ENCODE results near the gene LYPD8.

Gene LYPD8

GRCh38 chr1:248783367-248783766, 27.8 kb upstream of the LYPD8 start:
- no peak for DNase-seq
- TF ChIP-seq GATA1 (IDR thresholded peaks at IDR 0.05; ENCODE audit: low read depth, low read length) (no peak), POLR2A (IDR thresholded peaks at IDR 0.05; ENCODE audit: low read length) (no peak)

- TF ChIP-seq POLR2A (IDR thresholded peaks at IDR 0.05; ENCODE audit: low read length) (no peak), GATA1 (IDR thresholded peaks at IDR 0.05; ENCODE audit: low read depth, low read length) (no peak)
- no peak for DNase-seq
Measured at GRCh38 chr1:248782416-248783141, 27.0 kb upstream of the LYPD8 start.

- peak in 1 of 2 experiments; percentile 60 for DNase-seq
- TF ChIP-seq GATA1 (IDR thresholded peaks at IDR 0.05; ENCODE audit: low read depth, low read length): no peak
- no peak for TF ChIP-seq POLR2A (IDR thresholded peaks at IDR 0.05; ENCODE audit: low read length)
Measured at GRCh38 chr1:248779350-248779749, 23.8 kb upstream of the LYPD8 start.

GRCh38 chr1:248778906-248779305, 23.3 kb upstream of the LYPD8 start:
- TF ChIP-seq GATA1 (IDR thresholded peaks at IDR 0.05; ENCODE audit: low read depth, low read length): no peak
- TF ChIP-seq POLR2A (IDR thresholded peaks at IDR 0.05; ENCODE audit: low read length): no peak
- DNase-seq: no peak

- TF ChIP-seq POLR2A (IDR thresholded peaks at IDR 0.05; ENCODE audit: low read length): no peak
- TF ChIP-seq GATA1 (IDR thresholded peaks at IDR 0.05; ENCODE audit: low read depth, low read length): no peak
- no peak for DNase-seq
Measured at GRCh38 chr1:248776991-248777390, 21.4 kb upstream of the LYPD8 start.

- no peak for DNase-seq
- TF ChIP-seq GATA1 (IDR thresholded peaks at IDR 0.05; ENCODE audit: low read depth, low read length) (no peak), POLR2A (IDR thresholded peaks at IDR 0.05; ENCODE audit: low read length) (no peak)
Measured at GRCh38 chr1:248775441-248775840, 19.9 kb upstream of the LYPD8 start.

GRCh38 chr1:248759644-248760043, 4.1 kb upstream of the LYPD8 start:
- no peak for TF ChIP-seq POLR2A (IDR thresholded peaks at IDR 0.05; ENCODE audit: low read length)
- TF ChIP-seq GATA1 (IDR thresholded peaks at IDR 0.05; ENCODE audit: low read depth, low read length): no peak

GRCh38 chr1:248758352-248758751, 2.8 kb upstream of the LYPD8 start:
- no peak for DNase-seq
- no peak for TF ChIP-seq POLR2A (IDR thresholded peaks at IDR 0.05; ENCODE audit: low read length)
- TF ChIP-seq GATA1 (IDR thresholded peaks at IDR 0.05; ENCODE audit: low read depth, low read length): no peak

More at GRCh38 chr1:248759644-248760043, 4.1 kb upstream of the LYPD8 start:
- DNase-seq: no peak

- no peak for DNase-seq
- no peak for TF ChIP-seq POLR2A (IDR thresholded peaks at IDR 0.05; ENCODE audit: low read length)
- TF ChIP-seq GATA1 (IDR thresholded peaks at IDR 0.05; ENCODE audit: low read depth, low read length): no peak
Measured at GRCh38 chr1:248757784-248758195, 2.2 kb upstream of the LYPD8 start.

GRCh38 chr1:248756636-248757035, 1.1 kb upstream of the LYPD8 start:
- no peak for TF ChIP-seq POLR2A (IDR thresholded peaks at IDR 0.05; ENCODE audit: low read length)
- TF ChIP-seq GATA1 (IDR thresholded peaks at IDR 0.05; ENCODE audit: low read depth, low read length): no peak
- DNase-seq: no peak

- DNase-seq: no peak
- no peak for TF ChIP-seq GATA1 (IDR thresholded peaks at IDR 0.05; ENCODE audit: low read depth, low read length)
- no peak for TF ChIP-seq POLR2A (IDR thresholded peaks at IDR 0.05; ENCODE audit: low read length)
Measured at GRCh38 chr1:248756151-248756550, 592 bp upstream of the LYPD8 start.

GRCh38 chr1:248753708-248754280, 1.8 kb downstream of the LYPD8 start:
- peak; percentile 30 to 51 for DNase-seq
- TF ChIP-seq POLR2A (IDR thresholded peaks at IDR 0.05; ENCODE audit: low read length): no peak
- no peak for TF ChIP-seq GATA1 (IDR thresholded peaks at IDR 0.05; ENCODE audit: low read depth, low read length)

GRCh38 chr1:248753029-248753594, 2.4 kb downstream of the LYPD8 start:
- TF ChIP-seq GATA1 (IDR thresholded peaks at IDR 0.05; ENCODE audit: low read depth, low read length) (no peak), POLR2A (IDR thresholded peaks at IDR 0.05; ENCODE audit: low read length) (no peak)
- DNase-seq: peak; percentile 36 to 57

- peak; percentile 44 to 66 for DNase-seq
Measured at GRCh38 chr1:248752161-248753028, 3.2 kb downstream of the LYPD8 start.

More at GRCh38 chr1:248752161-248753028, 3.2 kb downstream of the LYPD8 start:
- no peak for TF ChIP-seq POLR2A (IDR thresholded peaks at IDR 0.05; ENCODE audit: low read length)
- TF ChIP-seq GATA1 (IDR thresholded peaks at IDR 0.05; ENCODE audit: low read depth, low read length): no peak

Measured in erythroblast (primary cell).